SH-SY5Y (cell line): Measurements from ENCODE around the gene RNLS.

Source experiments
- GATA2 ChIP-seq: IDR thresholded peaks from 2 replicates; pipeline ENCODE4 v1.6.1; 2011; ENCODE audit warnings: mild to moderate bottlenecking, low read depth, low read length
- GATA3 ChIP-seq: IDR thresholded peaks from 2 replicates; pipeline ENCODE4 v1.6.1; 2011; ENCODE audit warnings: low read depth, mild to moderate bottlenecking, low read length, moderate library complexity

DNA sequence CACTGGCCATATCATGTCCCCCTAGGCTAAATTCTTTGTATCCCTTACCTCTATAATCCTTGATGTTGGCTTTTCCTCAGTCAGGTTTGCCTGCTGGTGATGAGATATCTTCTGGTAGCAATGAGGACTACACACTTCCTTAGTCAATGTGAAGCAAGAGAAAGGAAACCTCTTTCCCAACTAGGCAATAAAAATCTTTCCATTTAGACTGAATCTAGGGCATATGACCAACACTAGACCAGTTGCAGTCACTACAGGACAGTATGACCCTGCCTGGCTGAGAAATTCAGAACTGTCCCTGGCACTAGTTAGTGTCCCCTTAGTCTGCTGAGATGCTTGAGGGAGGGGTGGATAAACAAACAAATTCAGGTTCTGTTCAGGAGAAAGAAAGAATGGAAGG, 142.6 kb downstream of the RNLS start:
- TF ChIP-seq GATA2 (no peak), GATA3 (no peak)
